ENCODE measurements around the gene EHBP1.

Gene EHBP1

GRCh38 chr2:63093502-63093901 is 388.0 kb downstream of the EHBP1 start:
- DNase-seq (ENCODE audit: low spot score), result no peak
- POLR2A ChIA-PET (ENCODE audit: low non-redundant PET), result no interaction called here
- no peak overlapping the region for H3K27ac ChIP-seq
- no peak for TF ChIP-seq CTCF (conservative IDR thresholded peaks at IDR 0.05; ENCODE audit: low read depth)
- CTCF ChIA-PET, result no interaction called here
